ENCODE measurements around the gene MAP3K7CL. TPM values are rescaled to one million over a fixed set of nuclear protein-coding genes. Genes with fewer than 3 reads are reported as not detected.

The MAP3K7CL gene
- total RNA-seq, 2 donors from 2014 or later = 20.3 to 41.2 TPM

DNA sequence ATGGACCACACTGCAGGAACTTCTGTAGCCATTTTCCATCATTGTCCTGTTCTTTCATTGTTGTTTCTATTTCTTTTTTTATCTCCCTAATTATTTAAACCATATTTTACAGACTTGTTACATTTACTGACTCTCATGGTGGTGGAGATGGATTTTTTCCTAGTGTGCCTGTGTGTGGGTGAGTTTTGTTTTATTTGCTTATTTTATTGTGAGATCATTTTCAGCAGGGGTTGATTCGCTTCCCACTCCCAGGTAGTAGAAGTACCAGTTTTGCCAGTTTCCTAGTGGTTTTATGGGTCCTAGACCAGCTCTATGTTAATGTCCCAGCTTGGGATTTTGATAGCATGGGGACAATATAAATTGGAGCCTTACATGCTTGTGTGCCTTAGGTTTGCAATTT is 88.3 kb downstream of the MAP3K7CL start:
- Histone ChIP-seq H3K27me3 (replicated peaks; ENCODE audit: insufficient read depth) (no peaks in the 10 kb centered on the region), H3K9me3 (no peaks in the 10 kb centered on the region), H3K4me1 (ENCODE audit: control insufficient read depth in 1 of 2, low read depth in 2 of 2) (peaks cover 0 to 3% of the 10 kb centered on the region in 2 donors), H3K27ac (no peak overlapping the region), H3K36me3 (no peaks in the 10 kb centered on the region), H3K4me3 (no peak overlapping the region)
- DNase-seq (ENCODE audit: low spot score) = no peak
- ATAC-seq (ENCODE audit: insufficient number of reproducible peaks, low FRiP score, low read depth) = no peak
- TF ChIP-seq CTCF (IDR thresholded peaks at IDR 0.05) = no peak

- Histone ChIP-seq H3K27me3 (replicated peaks; ENCODE audit: insufficient read depth) (no peaks in the 10 kb centered on the region), H3K9me3 (no peaks in the 10 kb centered on the region), H3K36me3 (no peaks in the 10 kb centered on the region), H3K27ac (no peak overlapping the region), H3K4me3 (no peak overlapping the region), H3K4me1 (ENCODE audit: control insufficient read depth in 1 of 2, low read depth in 2 of 2) (peaks cover 0 to 3% of the 10 kb centered on the region in 2 donors)
- no peak for TF ChIP-seq CTCF (IDR thresholded peaks at IDR 0.05)
- no peak for DNase-seq (ENCODE audit: low spot score)
- no peak for ATAC-seq (ENCODE audit: insufficient number of reproducible peaks, low FRiP score, low read depth)
These were observed 88.8 kb downstream of the MAP3K7CL start for GRCh38 chr21:29219165-29219770.

- Histone ChIP-seq H3K27ac (no peak overlapping the region), H3K27me3 (replicated peaks; ENCODE audit: insufficient read depth) (no peaks in the 10 kb centered on the region), H3K4me3 (no peak overlapping the region), H3K9me3 (no peaks in the 10 kb centered on the region), H3K4me1 (ENCODE audit: control insufficient read depth in 1 of 2, low read depth in 2 of 2) (peaks cover 0 to 3% of the 10 kb centered on the region in 2 donors), H3K36me3 (no peaks in the 10 kb centered on the region)
- DNase-seq (ENCODE audit: low spot score) (no peak), ATAC-seq (ENCODE audit: insufficient number of reproducible peaks, low FRiP score, low read depth) (no peak)
- TF ChIP-seq CTCF (IDR thresholded peaks at IDR 0.05) = no peak
These were observed 90.9 kb downstream of the MAP3K7CL start for GRCh38 chr21:29221253-29221744.

DNA sequence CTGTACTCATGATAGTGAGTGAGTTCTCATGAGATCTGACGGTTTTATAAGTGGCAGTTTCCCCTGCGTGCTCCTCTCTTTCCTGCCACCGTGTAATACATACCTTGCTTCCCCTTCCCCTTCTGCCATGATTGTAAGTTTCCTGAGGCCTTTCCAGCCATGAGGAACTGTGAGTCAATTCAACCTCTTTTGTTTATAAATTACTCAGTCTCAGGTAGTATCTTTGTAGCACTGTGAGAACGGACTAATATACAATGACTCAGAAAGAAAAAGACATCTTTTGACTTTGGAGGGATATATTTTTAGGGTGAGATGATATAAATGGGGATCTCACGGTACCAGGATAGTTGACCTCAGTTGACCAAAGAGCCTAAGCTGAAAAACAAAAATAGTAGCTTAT is 93.6 kb downstream of the MAP3K7CL start:
- Histone ChIP-seq H3K36me3 (no peaks in the 10 kb centered on the region), H3K4me3 (no peak overlapping the region), H3K27ac (no peak overlapping the region), H3K9me3 (no peaks in the 10 kb centered on the region), H3K27me3 (replicated peaks; ENCODE audit: insufficient read depth) (no peaks in the 10 kb centered on the region), H3K4me1 (ENCODE audit: control insufficient read depth in 1 of 2, low read depth in 2 of 2) (no peaks in the 10 kb centered on the region)
- no peak for TF ChIP-seq CTCF (IDR thresholded peaks at IDR 0.05)
- ATAC-seq (ENCODE audit: insufficient number of reproducible peaks, low FRiP score, low read depth) (no peak), DNase-seq (ENCODE audit: low spot score) (no peak)

Other genes with a start within 250 kb of the MAP3K7CL start
- 10 to 100 TPM; 23.4 to 26.8 TPM for gene LTN1, start 137.8 kb upstream of the MAP3K7CL start, total RNA-seq
- gene RWDD2B, start 111.3 kb upstream of the MAP3K7CL start, total RNA-seq = 10 to 100 TPM; 11.4 to 17.6 TPM
- 10 to 100 TPM; 34.5 to 38.9 TPM for gene USP16, start 106.0 kb upstream of the MAP3K7CL start, total RNA-seq
- 100 to 1,000 TPM in 1 of 2 donors, 10 to 100 TPM in 1; 76.9 to 110 TPM for gene CCT8, start 57.0 kb upstream of the MAP3K7CL start, total RNA-seq
- 10 to 100 TPM; 47.0 to 93.0 TPM for gene BACH1, start 168.3 kb downstream of the MAP3K7CL start, total RNA-seq